CD4-positive, alpha-beta T cell treated with Interleukin-2 at 100 ng/mL for 4 hours (primary cell): ENCODE measurements around the gene SCARB2.

Experiments
- DNase-seq: peaks from one replicate; pipeline ENCODE4 v3.0.0-alpha.2; 2020; ENCODE audit warnings: low spot score

Gene SCARB2

DNA sequence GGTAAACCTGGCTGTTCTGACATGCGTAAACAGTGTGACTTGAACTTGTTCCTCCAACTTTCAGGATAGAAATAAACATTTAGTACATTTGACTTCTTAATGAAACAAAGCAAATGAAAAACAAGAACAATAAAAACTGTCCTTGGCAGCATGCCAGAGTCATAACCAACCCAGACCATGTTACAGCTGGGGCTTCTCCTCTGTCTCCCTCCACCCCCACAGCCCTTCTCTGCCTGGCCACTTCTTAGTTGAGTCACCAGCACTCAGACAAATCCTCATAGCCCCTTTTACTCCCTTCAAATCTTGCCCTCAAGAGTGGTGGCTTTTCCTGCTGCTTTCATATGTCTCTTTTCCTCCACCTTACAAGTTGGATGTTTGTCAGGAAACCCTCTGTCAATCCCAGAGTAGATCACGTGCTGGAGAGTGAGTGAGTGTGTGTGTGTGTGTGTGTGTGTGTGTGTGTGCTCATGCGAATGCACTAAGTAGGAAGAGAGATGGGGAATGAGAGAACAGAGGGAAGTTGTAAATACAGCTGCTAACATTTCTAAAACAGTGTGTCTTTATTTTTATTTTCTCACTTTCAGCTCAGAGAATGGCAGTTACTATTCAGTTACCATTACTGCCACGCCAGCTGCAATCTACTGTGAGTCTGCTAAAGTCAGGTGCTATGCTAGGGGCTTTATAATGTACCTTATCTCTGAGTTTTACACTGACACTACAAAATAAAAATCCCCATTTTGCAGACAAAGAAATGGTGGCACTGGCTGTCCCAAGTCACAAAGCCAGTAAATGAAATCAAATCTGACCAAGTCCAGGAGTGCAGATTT, 15.0 kb downstream of the SCARB2 start:
- DNase-seq: peak; percentile 12

- no peak for DNase-seq
Observed at GRCh38 chr4:76197971-76198410, 15.6 kb downstream of the SCARB2 start.

- no peak for DNase-seq
Observed at GRCh38 chr4:76197031-76197743, 16.4 kb downstream of the SCARB2 start.

DNA sequence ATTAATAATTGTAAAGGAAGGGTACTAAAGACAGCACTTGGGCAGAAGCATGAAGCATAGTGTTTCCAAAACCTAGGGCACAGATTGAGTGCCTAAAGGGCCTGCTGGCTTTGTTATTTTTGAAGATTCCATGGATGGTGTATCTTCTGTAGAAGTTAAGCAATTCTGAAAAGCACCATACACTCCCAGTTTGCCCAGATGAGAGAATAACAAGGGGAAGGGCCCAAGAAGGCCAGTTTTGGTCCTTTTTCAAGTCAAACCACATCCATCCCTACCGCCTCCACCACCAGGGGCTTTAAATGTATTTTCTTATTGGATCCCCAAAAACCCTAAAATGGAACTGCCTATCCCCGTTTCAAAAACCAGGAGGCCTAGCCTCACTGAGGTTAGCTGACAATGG, 17.2 kb downstream of the SCARB2 start:
- DNase-seq: no peak

DNA sequence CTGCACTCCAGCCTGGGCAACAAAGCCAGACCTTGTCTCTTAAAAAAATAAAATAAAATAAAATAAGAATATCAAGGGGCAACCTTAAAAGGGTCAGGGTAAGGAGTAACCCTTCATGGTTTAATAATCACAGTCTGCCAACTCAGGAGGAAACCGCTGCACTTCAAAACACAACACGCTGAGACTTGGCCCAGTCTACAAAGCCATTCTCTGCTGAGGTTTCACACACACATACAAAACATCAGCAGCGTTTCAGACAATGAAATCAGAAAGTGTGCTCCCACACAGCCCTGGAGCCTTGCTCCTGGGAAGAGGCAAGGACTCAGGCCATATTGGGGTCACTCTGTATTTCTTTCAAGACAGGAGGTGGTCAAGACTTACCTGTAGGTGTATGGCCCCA, 18.3 kb downstream of the SCARB2 start:
- no peak for DNase-seq

DNA sequence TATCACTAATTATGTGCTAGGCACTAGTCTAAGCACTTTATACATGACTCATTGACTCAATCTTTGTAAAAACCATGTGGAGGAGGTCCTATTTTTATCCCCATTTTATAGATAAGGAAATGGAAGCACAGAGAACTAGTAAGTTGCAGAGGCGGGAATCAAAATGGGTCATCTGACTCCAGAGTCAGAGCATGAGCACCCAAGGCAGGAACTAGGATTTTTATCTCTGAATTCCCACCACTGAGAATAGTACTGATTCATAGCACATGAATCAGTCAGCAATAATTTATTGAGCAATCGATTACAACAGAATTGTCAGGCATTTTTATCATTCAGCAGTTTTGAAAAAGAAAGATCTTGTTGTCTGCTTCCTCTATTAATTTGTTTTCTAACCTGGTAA, 19.3 kb downstream of the SCARB2 start:
- DNase-seq: no peak

DNA sequence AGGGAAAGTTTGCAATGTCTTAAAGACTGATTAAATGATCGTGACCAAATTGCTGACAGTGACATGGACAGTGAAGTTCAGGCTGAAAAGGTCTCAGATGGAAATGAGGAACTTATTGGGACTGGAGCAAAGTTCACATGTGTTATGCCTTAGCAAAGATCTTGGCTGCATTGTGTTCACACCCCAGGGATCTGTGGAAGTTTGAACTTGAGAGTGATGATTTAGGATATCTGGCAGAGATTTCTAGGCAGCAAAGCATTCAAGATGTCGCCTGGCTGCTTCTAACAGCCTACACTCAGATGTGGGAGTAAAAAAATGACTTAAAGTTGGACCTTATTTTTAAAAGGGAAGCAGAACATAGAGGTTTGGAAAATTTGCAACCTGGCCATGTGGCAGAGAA, 21.4 kb downstream of the SCARB2 start:
- DNase-seq: no peak

GRCh38 chr4:76188557-76188956, 25.1 kb downstream of the SCARB2 start:
- no peak for DNase-seq

DNA sequence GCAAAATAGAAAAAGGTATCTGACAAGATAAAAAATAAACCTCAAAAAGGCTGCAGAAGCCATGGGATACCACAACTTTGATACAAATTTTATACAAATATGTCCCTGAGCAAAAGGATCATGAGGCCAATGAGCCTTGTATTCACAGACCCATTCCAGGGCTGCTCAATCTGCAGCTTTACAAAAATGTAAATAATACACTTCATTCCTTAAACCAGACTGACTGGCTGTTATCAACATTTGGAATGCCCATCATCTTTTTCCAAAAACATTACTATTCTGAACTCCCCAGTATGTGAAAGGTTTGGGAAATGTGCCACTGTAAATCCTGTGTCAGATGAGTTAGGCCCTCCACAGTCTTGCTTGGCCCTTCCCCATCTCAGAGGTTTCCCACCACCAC, 25.5 kb downstream of the SCARB2 start:
- no peak for DNase-seq

GRCh38 chr4:76187152-76187551, 26.5 kb downstream of the SCARB2 start:
- no peak for DNase-seq

GRCh38 chr4:76182463-76182862, 31.2 kb downstream of the SCARB2 start:
- no peak for DNase-seq

- peak; percentile 83 for DNase-seq
Observed at GRCh38 chr4:76179398-76180318, 34.0 kb downstream of the SCARB2 start.

DNA sequence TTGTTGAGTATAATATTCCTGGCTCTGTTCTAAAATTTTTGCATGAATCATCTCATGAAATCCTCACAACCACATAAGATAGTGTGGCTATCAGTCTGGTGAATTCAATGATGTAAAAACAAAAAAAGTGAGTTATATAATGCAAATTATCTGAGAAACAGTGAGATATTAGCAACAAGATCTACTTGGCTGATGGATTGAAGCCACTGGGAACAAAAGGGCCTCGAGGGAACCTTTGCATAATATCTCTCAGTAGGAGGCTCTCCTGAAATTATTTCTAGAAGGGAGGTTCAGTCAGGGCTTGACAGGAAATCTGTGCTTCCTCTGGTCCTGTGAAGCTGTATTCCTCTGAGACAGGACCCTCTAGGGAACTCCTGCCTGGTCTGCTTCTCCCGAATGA, 35.3 kb downstream of the SCARB2 start:
- DNase-seq: no peak

DNA sequence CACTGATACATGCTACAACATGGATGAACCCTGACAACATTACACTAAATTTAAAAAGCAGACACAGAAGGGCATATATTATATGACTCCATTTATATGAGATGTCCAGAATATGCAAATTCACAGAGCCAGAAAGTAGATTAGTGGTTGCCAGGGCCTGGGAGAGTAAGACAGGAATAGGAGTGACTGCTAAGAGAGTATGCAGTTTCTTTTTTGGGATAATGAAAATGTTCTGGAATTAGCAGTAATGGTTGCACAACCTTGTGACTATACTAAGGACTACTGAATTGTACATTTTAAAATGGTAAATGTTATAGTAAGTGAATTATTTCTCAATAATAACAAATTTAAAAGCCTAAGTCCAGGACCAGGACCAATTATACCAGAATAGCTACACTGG, 35.9 kb downstream of the SCARB2 start:
- no peak for DNase-seq

DNA sequence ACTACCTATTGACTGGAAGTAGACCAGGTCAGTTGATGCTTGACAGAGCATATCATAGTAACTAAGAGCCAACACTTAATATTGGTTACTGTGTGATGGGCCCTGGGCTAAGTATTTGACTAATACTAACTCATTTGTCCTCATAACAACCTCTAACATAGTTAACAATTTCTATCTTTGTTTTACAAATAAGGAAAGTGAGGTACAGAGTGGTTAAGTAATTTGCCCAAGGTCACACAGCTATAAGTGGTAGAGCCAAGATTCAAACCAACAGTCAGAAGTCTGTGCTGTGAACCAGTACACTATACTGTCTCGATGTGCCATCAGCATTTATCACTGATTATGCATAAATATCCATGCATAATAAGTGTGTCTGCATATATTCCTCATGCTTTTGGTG, 38.3 kb downstream of the SCARB2 start:
- DNase-seq: no peak

DNA sequence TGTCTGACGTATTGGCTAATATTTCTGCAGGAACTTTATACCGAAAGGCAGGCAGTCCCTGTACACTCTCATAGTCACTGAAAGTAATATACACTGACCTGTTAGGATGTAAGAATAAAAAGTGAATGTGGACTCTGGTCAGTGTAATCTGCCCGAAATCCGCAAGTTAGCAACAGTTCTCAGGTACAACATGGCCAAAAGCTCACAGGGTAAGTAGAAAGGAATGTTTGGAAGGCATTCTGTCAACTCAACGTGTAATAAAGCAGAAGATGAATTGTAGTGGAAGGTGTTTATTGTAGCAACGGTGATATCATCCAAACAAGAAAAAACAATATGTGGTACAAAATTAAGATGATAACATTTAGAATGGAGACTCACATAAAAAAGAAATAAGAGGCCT, 39.4 kb downstream of the SCARB2 start:
- no peak for DNase-seq

DNA sequence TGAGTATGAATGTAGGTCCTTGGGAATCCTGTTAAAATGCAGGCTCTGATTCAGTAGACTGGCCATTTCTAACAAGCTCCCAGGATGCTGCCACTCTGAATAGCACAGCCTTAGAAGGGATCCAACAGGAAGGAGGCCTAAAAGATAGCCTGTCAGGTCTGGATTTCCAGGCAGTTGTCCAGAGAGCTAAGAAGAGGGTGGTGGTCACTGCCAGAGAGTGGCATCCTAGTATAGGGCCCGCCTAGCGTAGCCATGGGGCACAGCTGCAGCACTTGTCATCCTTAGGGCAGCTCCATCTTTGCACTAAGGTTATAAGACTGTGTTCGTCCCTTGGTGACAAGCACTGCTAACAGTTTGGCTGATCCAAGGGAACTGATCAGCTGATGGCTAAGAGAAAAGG, 44.9 kb downstream of the SCARB2 start:
- no peak for DNase-seq

DNA sequence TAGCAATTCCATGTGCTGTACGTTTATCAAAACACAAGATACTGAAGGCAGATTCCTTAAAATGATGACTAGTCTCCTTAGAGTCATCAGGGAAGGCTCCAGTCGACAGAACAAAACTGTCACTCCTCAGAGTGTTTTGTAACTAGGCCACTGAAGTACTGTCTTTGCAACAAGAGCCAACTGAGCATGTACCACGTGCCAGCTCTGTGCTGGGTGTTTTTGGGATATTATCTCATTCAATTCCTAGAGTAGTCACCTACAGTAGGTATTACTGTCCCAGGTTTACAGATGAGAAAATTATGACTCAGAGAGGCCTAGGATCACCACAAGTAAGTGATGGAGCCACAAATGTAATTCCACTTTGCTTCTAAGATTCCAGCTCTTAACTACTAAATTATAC, 47.1 kb downstream of the SCARB2 start:
- DNase-seq: no peak

- DNase-seq: no peak
Observed at GRCh38 chr4:76160355-76160754, 53.3 kb downstream of the SCARB2 start.

- DNase-seq: no peak
Observed at GRCh38 chr4:76156635-76157034, 57.0 kb downstream of the SCARB2 start.

GRCh38 chr4:76155979-76156378, 57.6 kb downstream of the SCARB2 start:
- no peak for DNase-seq

DNA sequence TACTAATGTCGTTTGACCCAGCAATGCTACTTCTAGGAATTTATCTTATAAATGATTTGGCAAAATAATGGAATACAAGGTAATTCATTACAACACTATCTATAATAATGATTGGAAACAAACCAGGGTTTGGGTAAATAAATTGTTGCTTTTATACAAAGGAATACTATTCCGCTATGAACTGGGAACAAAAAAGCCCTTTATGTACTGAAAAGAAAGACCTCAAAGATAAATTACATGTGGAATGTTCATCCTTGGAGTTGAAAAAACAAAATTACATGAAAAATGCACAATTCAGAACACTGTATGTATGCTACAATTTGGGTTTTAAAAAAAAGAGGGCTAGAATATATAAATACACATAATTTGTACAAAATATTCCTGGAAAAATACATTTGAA, 60.3 kb downstream of the SCARB2 start:
- DNase-seq: no peak
